Measurements from ENCODE around the gene KIFC1. TPM values are rescaled to one million over a fixed set of nuclear protein-coding genes. Genes with fewer than 3 reads are reported as not detected.
"Not testable (repeated sequence)": the region's sequence is repeated elsewhere in the genome, so short reads cannot be mapped to it uniquely, and the experiment has no call there.

KIFC1 gene
- total RNA-seq, 4 donors from 2014 or later, result 4.1 to 14.6 (median 9.3) TPM

DNA sequence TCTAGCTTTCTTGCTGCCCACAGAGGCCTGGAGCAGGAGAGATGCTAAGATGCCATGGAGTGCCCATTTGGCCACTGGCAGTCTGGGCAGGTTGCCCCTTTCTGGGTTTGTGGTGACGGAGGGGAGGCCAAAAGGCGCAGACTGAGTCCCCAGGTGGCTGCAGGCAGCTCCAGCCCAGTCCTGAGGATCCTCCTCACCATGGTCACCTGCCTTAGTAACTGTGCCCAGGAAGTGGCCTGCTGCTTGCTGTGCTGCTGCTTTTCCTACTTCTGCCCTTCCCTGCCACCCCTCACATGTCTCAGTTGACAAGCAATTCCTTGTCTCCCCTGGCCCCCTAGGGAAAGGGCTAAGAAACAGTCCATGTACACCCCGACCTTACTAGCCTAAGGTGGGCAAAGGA lies 35.3 kb upstream of the KIFC1 start:
- no peak for DNase-seq (ENCODE audit: low spot score in 2 of 2)
- WGBS, 2 donors, result 62% methylated on average over 3 of the region's 3 CpGs
- no peak for TF ChIP-seq POLR2A (IDR thresholded peaks at IDR 0.05)
- TF ChIP-seq, protein P1, sequence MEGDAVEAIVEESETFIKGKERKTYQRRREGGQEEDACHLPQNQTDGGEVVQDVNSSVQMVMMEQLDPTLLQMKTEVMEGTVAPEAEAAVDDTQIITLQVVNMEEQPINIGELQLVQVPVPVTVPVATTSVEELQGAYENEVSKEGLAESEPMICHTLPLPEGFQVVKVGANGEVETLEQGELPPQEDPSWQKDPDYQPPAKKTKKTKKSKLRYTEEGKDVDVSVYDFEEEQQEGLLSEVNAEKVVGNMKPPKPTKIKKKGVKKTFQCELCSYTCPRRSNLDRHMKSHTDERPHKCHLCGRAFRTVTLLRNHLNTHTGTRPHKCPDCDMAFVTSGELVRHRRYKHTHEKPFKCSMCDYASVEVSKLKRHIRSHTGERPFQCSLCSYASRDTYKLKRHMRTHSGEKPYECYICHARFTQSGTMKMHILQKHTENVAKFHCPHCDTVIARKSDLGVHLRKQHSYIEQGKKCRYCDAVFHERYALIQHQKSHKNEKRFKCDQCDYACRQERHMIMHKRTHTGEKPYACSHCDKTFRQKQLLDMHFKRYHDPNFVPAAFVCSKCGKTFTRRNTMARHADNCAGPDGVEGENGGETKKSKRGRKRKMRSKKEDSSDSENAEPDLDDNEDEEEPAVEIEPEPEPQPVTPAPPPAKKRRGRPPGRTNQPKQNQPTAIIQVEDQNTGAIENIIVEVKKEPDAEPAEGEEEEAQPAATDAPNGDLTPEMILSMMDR (IDR thresholded peaks at IDR 0.05), result no peak
- no peak overlapping the region for H3K4me3 ChIP-seq (ENCODE audit: low read depth, poor library complexity, severe bottlenecking)
- intact Hi-C loops (cut with DNase I; ENCODE audit: low total_unique reads), result no loop called here

DNA sequence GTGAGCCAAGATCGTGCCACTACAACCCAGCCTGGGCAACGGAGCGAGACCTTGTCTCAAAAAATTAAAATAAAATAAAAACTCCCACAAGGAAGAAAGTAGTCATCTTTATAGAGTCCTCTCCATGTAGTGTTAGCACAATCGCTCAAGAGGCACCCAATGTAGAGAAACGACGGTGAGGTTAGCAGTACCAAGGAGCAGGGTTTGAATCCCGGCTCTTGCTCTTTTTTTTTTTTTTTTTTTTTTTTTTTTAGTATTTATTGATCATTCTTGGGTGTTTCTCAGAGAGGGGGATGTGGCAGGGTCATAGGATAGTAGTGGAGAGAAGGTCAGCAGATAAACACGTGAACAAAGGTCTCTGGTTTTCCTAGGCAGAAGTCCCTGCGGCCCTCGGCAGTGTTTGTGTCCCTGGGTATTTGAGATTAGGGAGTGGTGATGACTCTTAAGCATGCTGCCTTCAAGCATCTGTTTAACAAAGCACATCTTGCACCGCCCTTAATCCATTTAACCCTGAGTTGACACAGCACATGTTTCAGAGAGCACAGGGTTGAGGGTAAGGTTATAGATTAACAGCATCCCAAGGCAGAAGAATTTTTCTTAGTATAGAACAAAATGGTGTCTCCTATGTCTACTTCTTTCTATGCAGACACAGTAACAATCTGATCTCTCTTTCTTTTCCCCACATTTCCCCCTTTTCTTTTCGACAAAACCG lies 34.3 kb upstream of the KIFC1 start:
- intact Hi-C loops (cut with DNase I; ENCODE audit: low total_unique reads); DNase-seq (ENCODE audit: low spot score in 2 of 2); H3K4me3 ChIP-seq (ENCODE audit: low read depth, poor library complexity, severe bottlenecking): not testable (repeated sequence)
- WGBS, 2 donors, result 66 to 67% methylated on average over 13 of the region's 13 CpGs

DNA sequence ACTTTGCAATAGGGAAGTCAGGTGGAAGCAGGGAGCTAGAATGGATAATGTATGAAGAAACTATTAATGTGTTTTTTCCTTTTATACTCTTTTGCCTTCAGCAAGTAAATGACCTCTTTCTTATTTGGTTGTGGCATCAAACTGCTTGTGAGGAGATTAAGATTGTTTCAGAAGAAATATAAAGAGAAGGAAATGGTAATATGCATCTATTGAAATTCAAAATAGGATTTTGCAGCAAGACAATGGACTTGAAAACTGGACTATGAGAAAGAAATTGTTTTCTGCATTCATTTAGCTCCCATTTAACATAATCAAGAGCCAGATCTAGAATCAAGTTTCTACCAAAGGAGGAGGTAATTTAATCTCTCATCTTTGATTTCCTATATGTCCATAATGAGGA lies 32.3 kb upstream of the KIFC1 start:
- TF ChIP-seq, protein P1 (IDR thresholded peaks at IDR 0.05), result no peak
- no peak for TF ChIP-seq POLR2A (IDR thresholded peaks at IDR 0.05)
- no peak for DNase-seq (ENCODE audit: low spot score in 2 of 2)
- intact Hi-C loops (cut with DNase I; ENCODE audit: low total_unique reads), result no loop called here
- no peak overlapping the region for H3K4me3 ChIP-seq (ENCODE audit: low read depth, poor library complexity, severe bottlenecking)

DNA sequence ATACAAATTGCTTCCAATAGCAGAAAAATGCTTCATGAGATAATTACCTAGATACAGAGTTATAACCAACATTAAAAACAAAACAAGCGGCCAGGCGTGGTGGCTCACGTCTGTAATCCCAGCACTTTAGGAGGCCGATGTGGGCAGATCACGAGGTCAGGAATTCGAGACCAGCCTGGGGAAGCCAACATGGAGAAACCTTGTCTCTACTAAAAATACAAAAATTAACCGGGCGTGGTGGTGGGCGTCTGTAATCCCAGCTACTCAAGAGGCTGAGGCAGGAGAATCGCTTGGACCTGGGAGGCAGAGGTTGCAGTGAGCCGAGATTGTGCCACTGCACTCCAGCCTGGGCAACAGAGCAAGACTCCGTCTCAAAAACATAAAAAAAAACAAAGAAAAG lies 28.1 kb upstream of the KIFC1 start:
- 86 to 90% methylated on average over 12 of the region's 12 CpGs for WGBS, 2 donors
- DNase-seq (ENCODE audit: low spot score in 2 of 2); H3K4me3 ChIP-seq (ENCODE audit: low read depth, poor library complexity, severe bottlenecking); intact Hi-C loops (cut with DNase I; ENCODE audit: low total_unique reads): not testable (repeated sequence)

DNA sequence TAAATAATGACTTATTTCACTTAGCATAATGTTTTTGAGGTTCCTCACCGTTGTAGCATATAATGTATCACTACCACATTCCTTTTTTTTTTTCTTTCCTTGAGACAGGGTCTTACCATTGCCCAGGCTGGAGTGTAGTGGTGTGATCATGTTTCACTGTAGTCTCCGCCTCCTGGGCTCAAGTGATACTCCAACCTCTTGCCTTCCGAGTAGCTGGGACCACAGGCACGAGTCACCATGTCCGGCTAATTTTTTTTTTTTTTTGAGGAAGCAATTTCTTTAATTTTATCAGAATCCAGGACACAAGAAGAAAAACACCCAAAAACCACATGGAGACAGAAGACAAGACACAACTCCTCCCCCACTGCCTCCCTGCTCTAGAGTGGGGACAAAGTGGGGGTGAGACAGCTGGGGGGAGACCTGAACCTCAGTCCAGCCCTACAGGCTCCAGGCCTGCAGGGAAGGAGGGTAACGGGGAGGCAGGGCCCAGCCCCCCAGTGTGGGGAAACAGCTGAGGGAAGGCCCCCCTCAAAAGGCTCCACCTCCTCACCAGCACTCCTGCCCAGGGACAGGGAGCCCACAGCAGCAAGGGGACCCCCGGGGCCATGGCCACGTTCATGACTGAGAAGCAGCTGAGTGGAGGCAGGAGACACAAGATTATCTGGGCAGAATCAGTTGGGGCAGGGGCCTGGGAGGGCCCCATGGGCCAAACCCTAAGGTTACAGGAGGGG lies 27.0 kb upstream of the KIFC1 start:
- WGBS, 2 donors, result 34 to 50% methylated on average over 7 to 8 of the region's 8 CpGs
- H3K4me3 ChIP-seq (ENCODE audit: low read depth, poor library complexity, severe bottlenecking); intact Hi-C loops (cut with DNase I; ENCODE audit: low total_unique reads); DNase-seq (ENCODE audit: low spot score in 2 of 2): not testable (repeated sequence)

DNA sequence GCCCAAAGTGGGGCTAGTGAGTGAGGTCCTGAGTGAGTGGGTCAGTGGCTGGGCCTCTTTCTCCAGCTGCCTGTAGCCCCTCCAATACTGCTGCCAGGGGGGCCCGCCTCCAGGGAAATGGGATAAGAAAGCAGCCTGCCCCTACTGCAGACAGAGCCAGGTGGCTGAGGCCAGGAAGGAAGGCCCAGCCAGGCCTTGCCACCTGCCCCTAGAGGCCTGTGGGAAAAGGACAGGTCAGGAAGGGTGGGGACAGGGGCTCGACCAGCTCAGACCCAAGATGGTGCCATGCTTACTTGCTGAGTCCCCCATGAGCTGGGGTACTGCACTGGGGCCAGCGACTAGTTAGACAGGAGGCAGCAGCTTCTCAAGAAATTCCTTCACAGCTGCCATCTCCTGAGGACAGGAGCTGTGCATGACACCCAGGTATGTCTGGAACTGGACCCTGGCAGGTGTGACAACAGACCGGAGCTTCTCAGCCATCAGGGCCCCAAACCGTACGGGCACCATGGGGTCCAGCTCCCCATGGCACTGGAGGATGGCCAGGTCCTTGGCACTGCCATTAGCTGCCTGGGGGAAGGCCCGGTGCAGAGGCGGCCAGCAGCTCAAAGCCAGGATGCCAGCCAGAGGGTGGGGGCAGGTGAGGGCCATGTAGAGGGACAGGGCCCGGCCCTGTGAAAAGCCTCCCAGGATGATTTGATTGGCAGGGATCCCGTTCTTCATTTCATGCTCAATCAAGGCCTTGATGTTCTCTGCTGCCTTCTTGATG lies 26.2 kb upstream of the KIFC1 start:
- intact Hi-C loops (cut with DNase I; ENCODE audit: low total_unique reads); DNase-seq (ENCODE audit: low spot score in 2 of 2); H3K4me3 ChIP-seq (ENCODE audit: low read depth, poor library complexity, severe bottlenecking): not testable (repeated sequence)
- 78 to 82% methylated on average over 6 to 10 of the region's 10 CpGs for WGBS, 2 donors

DNA sequence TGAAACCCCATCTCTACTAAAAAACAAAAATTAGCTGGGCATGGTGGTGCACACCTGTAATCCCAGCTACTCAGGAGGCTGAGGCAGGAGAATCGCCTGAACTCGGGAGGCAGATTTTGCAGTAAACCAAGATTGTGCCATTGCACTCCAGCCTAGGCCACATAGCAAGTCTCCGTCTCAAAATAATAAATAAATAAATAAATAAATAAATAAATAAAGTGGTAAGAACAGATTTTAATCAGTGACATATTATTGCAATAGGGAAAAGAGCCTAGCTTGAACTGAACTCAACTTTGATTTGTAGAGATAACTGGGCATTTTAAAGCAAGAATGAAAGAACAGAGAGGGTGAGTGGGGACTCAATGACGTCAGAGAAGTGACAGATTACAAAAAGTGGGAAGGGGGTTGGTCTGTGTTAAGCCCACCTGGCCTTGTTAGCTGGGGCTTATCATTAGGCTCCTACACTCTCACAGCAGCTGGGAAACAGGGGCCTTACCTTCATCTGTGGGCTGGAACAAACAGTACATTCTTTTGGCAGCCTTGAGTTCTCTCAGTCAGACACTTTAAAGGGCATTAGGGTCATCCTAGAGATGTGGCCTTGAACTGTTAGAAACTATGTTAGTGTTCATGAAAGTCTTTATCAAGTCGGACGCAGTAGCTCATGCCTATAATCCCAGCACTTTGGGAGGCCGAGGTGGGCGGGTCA lies 24.5 kb upstream of the KIFC1 start:
- DNase-seq (ENCODE audit: low spot score in 2 of 2), result no peak
- WGBS, 2 donors, result 87 to 92% methylated on average over 8 of the region's 8 CpGs
- intact Hi-C loops (cut with DNase I; ENCODE audit: low total_unique reads), result no loop called here
- no peak overlapping the region for H3K4me3 ChIP-seq (ENCODE audit: low read depth, poor library complexity, severe bottlenecking)
- TF ChIP-seq POLR2A (IDR thresholded peaks at IDR 0.05), result no peak
- TF ChIP-seq, protein P1 (IDR thresholded peaks at IDR 0.05), result no peak

DNA sequence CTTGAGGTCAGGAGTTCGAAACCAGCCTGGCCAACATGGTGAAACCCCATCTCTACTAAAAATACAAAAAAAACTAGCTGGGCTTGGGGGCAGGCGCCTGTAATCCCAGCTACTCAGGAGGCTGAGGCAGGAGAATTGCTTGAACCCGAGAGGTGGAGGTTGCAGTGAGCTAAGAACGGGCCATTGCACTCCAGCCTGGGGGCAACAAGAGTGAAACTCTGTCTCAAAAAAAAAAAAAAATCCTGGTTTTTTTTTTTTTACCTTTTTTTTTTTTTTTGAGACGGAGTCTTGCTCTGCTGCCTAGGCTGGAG lies 24.0 kb upstream of the KIFC1 start:
- intact Hi-C loops (cut with DNase I; ENCODE audit: low total_unique reads); H3K4me3 ChIP-seq (ENCODE audit: low read depth, poor library complexity, severe bottlenecking); DNase-seq (ENCODE audit: low spot score in 2 of 2): not testable (repeated sequence)
- 89 to 91% methylated on average over 5 of the region's 5 CpGs for WGBS, 2 donors

DNA sequence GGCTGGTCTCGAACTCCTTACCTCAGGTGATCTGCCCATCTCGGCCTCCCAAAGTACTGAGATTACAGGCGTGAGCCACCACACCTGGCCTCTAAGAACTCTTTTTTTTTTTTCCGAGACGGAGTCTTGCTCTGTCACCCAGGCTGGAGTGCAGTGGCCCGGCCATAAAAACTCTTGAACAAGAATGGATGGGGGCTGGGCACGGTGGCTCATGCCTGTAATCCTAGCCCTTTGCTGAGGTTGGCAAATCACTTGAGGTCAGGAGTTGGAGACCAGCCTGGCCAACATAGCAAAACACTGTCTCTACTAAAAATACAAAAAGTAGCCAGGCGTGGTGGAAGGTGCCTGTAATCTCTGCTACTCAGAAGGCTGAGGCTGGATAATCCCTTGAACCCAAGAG lies 19.7 kb upstream of the KIFC1 start:
- H3K4me3 ChIP-seq (ENCODE audit: low read depth, poor library complexity, severe bottlenecking); intact Hi-C loops (cut with DNase I; ENCODE audit: low total_unique reads); DNase-seq (ENCODE audit: low spot score in 2 of 2): not testable (repeated sequence)
- 89 to 91% methylated on average over 8 of the region's 8 CpGs for WGBS, 2 donors

Measured in lower leg skin (tissue), 4 donors.